ENCODE measurements around the gene MED7.

- TF ChIP-seq CTCF (IDR thresholded peaks at IDR 0.05; ENCODE audit: low read depth, low read length, missing input control) = no peak
- TF ChIP-seq RXRA (IDR thresholded peaks at IDR 0.05) = no peak
- no peak for TF ChIP-seq MAX (IDR thresholded peaks at IDR 0.05)
- no peak for TF ChIP-seq SP1 (IDR thresholded peaks at IDR 0.05)
- no peak for TF ChIP-seq REST (IDR thresholded peaks at IDR 0.05)
- TF ChIP-seq, protein P1, sequence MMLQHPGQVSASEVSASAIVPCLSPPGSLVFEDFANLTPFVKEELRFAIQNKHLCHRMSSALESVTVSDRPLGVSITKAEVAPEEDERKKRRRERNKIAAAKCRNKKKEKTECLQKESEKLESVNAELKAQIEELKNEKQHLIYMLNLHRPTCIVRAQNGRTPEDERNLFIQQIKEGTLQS (IDR thresholded peaks at IDR 0.05) = no peak
- no peak for TF ChIP-seq YY1 (IDR thresholded peaks at IDR 0.05)
- TF ChIP-seq RAD21 (IDR thresholded peaks at IDR 0.05) = no peak
These were observed 38.0 kb upstream of the MED7 start, which contains the start of gene ITK for GRCh38 chr5:157180374-157181264.
